ENCODE measurements around the gene MSTN.

MSTN gene

DNA sequence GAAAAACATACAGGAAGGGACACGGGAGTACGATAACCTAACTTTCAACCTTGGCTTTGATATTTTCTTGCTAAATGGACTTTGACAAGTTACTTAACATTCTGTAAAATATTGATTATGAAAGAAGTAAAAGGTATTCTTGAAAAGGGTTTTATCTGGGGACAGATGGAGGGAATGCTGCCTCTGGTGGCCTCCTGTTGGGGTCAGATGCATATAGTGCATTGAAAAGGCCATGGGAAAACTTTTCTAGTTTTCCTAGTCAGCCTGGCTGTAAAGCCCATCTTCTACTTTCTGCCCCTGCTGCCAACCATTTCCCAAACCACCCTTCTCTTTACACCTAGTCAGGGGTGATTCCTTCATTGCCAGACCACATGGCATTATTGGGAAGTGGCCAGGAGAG lies 22.2 kb upstream of the MSTN start:
- no peaks in the 10 kb centered on the region for H3K79me2 ChIP-seq (ENCODE audit: insufficient read depth, low read length)
- no peak overlapping the region for H3K4me2 ChIP-seq (ENCODE audit: insufficient read depth, low read length)
- no peaks in the 10 kb centered on the region for H3K36me3 ChIP-seq (ENCODE audit: insufficient read depth, low read length)
- no peak overlapping the region for H3K4me3 ChIP-seq (ENCODE audit: low read depth in 1 of 2, low read length in 2 of 2)
- no peaks in the 10 kb centered on the region for H3K27me3 ChIP-seq (ENCODE audit: insufficient read depth, low read length, poor library complexity)
- TF ChIP-seq, protein P1, sequence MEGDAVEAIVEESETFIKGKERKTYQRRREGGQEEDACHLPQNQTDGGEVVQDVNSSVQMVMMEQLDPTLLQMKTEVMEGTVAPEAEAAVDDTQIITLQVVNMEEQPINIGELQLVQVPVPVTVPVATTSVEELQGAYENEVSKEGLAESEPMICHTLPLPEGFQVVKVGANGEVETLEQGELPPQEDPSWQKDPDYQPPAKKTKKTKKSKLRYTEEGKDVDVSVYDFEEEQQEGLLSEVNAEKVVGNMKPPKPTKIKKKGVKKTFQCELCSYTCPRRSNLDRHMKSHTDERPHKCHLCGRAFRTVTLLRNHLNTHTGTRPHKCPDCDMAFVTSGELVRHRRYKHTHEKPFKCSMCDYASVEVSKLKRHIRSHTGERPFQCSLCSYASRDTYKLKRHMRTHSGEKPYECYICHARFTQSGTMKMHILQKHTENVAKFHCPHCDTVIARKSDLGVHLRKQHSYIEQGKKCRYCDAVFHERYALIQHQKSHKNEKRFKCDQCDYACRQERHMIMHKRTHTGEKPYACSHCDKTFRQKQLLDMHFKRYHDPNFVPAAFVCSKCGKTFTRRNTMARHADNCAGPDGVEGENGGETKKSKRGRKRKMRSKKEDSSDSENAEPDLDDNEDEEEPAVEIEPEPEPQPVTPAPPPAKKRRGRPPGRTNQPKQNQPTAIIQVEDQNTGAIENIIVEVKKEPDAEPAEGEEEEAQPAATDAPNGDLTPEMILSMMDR (IDR thresholded peaks at IDR 0.05; ENCODE audit: borderline replicate concordance, extremely low read depth, low read length, poor library complexity, severe bottlenecking), result no peak
- TF ChIP-seq EZH2 (IDR thresholded peaks at IDR 0.05; ENCODE audit: borderline replicate concordance, low read depth, low read length, severe bottlenecking), result no peak
- DNase-seq (no peak), ATAC-seq (ENCODE audit: insufficient read depth, low read depth) (no peak)
- no peak overlapping the region for H2AFZ ChIP-seq (ENCODE audit: low read depth, low read length)
- no peak overlapping the region for H3K9ac ChIP-seq (ENCODE audit: low read depth, low read length)
- no peaks in the 10 kb centered on the region for H3K4me1 ChIP-seq (ENCODE audit: insufficient read depth, low read length)
- no peaks in the 10 kb centered on the region for H4K20me1 ChIP-seq (ENCODE audit: insufficient read depth, low read length)
- no peak overlapping the region for H3K27ac ChIP-seq (ENCODE audit: low read length)
- H3K9me3 ChIP-seq (ENCODE audit: insufficient read depth, low read length, severe bottlenecking), result no peaks in the 10 kb centered on the region

DNA sequence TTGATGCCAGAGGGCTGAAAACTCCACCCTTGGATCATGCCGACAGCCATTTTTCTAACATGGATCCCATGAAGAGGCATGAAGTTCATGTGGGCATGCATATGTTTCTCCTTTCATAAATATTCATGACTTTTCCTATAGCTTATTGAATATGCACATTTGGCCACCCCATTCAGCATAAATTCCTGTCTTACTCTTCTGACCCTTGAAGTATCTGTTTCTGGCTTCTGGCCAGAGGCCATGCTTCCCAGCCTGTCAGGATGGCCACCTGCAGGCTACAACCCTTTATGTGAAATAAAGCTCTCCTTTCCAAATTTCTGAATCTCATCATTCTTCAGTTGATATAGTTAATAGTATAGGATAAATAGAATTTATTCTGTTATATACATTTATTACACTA lies 19.6 kb upstream of the MSTN start:
- ATAC-seq (ENCODE audit: insufficient read depth, low read depth), result no peak
- H3K79me2 ChIP-seq (ENCODE audit: insufficient read depth, low read length), result no peaks in the 10 kb centered on the region
- no peak overlapping the region for H3K27ac ChIP-seq (ENCODE audit: low read length)
- TF ChIP-seq, protein P1 (IDR thresholded peaks at IDR 0.05; ENCODE audit: borderline replicate concordance, extremely low read depth, low read length, poor library complexity, severe bottlenecking), result no peak
- no peak for TF ChIP-seq EZH2 (IDR thresholded peaks at IDR 0.05; ENCODE audit: borderline replicate concordance, low read depth, low read length, severe bottlenecking)
- H3K9me3 ChIP-seq (ENCODE audit: insufficient read depth, low read length, severe bottlenecking), result no peaks in the 10 kb centered on the region
- H3K36me3 ChIP-seq (ENCODE audit: insufficient read depth, low read length), result no peaks in the 10 kb centered on the region
- H2AFZ ChIP-seq (ENCODE audit: low read depth, low read length), result no peak overlapping the region
- no peak overlapping the region for H3K4me2 ChIP-seq (ENCODE audit: insufficient read depth, low read length)
- no peak overlapping the region for H3K4me3 ChIP-seq (ENCODE audit: low read depth in 1 of 2, low read length in 2 of 2)
- no peak overlapping the region for H3K9ac ChIP-seq (ENCODE audit: low read depth, low read length)
- H3K4me1 ChIP-seq (ENCODE audit: insufficient read depth, low read length), result no peaks in the 10 kb centered on the region
- DNase-seq, result no peak
- H4K20me1 ChIP-seq (ENCODE audit: insufficient read depth, low read length), result no peaks in the 10 kb centered on the region
- H3K27me3 ChIP-seq (ENCODE audit: insufficient read depth, low read length, poor library complexity), result no peaks in the 10 kb centered on the region

DNA sequence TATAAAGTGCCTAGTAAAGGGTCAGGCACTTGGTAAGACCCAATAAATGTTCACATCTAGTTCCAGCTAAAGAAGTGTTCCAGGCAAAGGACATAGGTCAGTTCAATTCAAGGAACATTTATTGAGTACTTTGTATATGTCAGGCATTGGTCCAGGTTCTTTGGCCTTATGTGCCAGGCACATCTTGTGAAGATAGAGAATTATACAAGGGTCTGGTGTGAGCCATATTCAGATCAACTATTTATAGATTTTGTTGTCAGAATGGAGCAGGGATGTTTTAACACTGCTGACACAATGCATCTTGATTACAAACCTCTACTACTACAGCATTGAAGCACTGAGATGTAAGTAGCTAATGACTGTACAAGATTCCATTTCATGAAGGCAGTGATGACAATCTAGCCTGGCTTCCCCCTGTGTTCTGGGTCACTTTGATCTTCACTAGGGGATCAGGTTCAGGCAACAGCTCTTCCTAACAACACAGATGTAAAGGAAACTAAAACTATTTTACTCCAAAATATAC lies 18.1 kb upstream of the MSTN start:
- H3K27ac ChIP-seq (ENCODE audit: low read length), result no peak overlapping the region
- ATAC-seq (ENCODE audit: insufficient read depth, low read depth) (no peak), DNase-seq (no peak)
- H2AFZ ChIP-seq (ENCODE audit: low read depth, low read length), result no peak overlapping the region
- no peaks in the 10 kb centered on the region for H4K20me1 ChIP-seq (ENCODE audit: insufficient read depth, low read length)
- H3K4me2 ChIP-seq (ENCODE audit: insufficient read depth, low read length), result no peak overlapping the region
- no peak overlapping the region for H3K4me3 ChIP-seq (ENCODE audit: low read depth in 1 of 2, low read length in 2 of 2)
- H3K9me3 ChIP-seq (ENCODE audit: insufficient read depth, low read length, severe bottlenecking), result no peaks in the 10 kb centered on the region
- TF ChIP-seq EZH2 (IDR thresholded peaks at IDR 0.05; ENCODE audit: borderline replicate concordance, low read depth, low read length, severe bottlenecking), result no peak
- TF ChIP-seq, protein P1 (IDR thresholded peaks at IDR 0.05; ENCODE audit: borderline replicate concordance, extremely low read depth, low read length, poor library complexity, severe bottlenecking), result no peak
- no peaks in the 10 kb centered on the region for H3K27me3 ChIP-seq (ENCODE audit: insufficient read depth, low read length, poor library complexity)
- H3K79me2 ChIP-seq (ENCODE audit: insufficient read depth, low read length), result no peaks in the 10 kb centered on the region
- H3K4me1 ChIP-seq (ENCODE audit: insufficient read depth, low read length), result no peaks in the 10 kb centered on the region
- H3K36me3 ChIP-seq (ENCODE audit: insufficient read depth, low read length), result no peaks in the 10 kb centered on the region
- no peak overlapping the region for H3K9ac ChIP-seq (ENCODE audit: low read depth, low read length)

DNA sequence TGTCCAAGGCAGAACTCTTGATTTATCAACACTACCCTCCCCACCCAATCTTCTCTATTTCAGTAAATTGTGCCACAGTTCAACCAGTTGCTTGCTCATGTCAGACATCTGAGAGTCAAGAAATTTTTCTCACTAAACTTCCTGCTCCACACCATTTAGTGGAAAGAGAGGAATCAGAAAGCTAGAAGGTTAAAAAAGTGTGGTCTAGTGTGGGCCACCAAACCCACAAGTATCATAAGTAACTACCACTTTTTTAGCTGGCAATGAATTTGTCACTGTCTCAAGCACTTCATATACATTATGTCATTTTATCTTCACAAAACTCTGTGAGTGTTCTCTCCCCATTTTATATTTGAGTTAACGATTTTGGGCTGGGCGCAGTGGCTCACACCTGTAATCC lies 16.6 kb upstream of the MSTN start:
- Histone ChIP-seq H3K4me3 (ENCODE audit: low read depth in 1 of 2, low read length in 2 of 2) (no peak overlapping the region), H3K4me2 (ENCODE audit: insufficient read depth, low read length) (no peak overlapping the region), H3K79me2 (ENCODE audit: insufficient read depth, low read length) (no peaks in the 10 kb centered on the region), H2AFZ (ENCODE audit: low read depth, low read length) (no peak overlapping the region), H3K36me3 (ENCODE audit: insufficient read depth, low read length) (no peaks in the 10 kb centered on the region), H3K27me3 (ENCODE audit: insufficient read depth, low read length, poor library complexity) (no peaks in the 10 kb centered on the region), H3K9me3 (ENCODE audit: insufficient read depth, low read length, severe bottlenecking) (no peaks in the 10 kb centered on the region), H3K4me1 (ENCODE audit: insufficient read depth, low read length) (no peaks in the 10 kb centered on the region), H4K20me1 (ENCODE audit: insufficient read depth, low read length) (no peaks in the 10 kb centered on the region), H3K27ac (ENCODE audit: low read length) (no peak overlapping the region), H3K9ac (ENCODE audit: low read depth, low read length) (no peak overlapping the region)
- TF ChIP-seq, protein P1 (IDR thresholded peaks at IDR 0.05; ENCODE audit: borderline replicate concordance, extremely low read depth, low read length, poor library complexity, severe bottlenecking), result no peak
- TF ChIP-seq EZH2 (IDR thresholded peaks at IDR 0.05; ENCODE audit: borderline replicate concordance, low read depth, low read length, severe bottlenecking), result no peak
- ATAC-seq (ENCODE audit: insufficient read depth, low read depth), result no peak
- no peak for DNase-seq

All from DND-41 (cell line).